ENCODE results near the gene ZNF385D. TPM values are rescaled to one million over a fixed set of nuclear protein-coding genes. Genes with fewer than 3 reads are reported as not detected.

Gene ZNF385D
- total RNA-seq, 1 experiment from 2014 or later = 0.28 TPM

- Histone ChIP-seq H3K4me3 (no peak overlapping the region), H3K36me3 (ENCODE audit: low read depth) (no peaks in the 10 kb centered on the region), H3K4me2 (no peak overlapping the region), H3K4me1 (replicated peaks; ENCODE audit: insufficient read depth) (no peaks in the 10 kb centered on the region), H4K20me1 (ENCODE audit: insufficient read depth) (no peaks in the 10 kb centered on the region), H3K9me2 (ENCODE audit: insufficient read depth) (no peaks in the 10 kb centered on the region), H3K27me3 (ENCODE audit: insufficient read depth, low read depth) (no peaks in the 10 kb centered on the region), H3K79me2 (ENCODE audit: low read depth) (no peaks in the 10 kb centered on the region), H2AFZ (no peak overlapping the region), H3K9me3 (ENCODE audit: insufficient read depth, low read depth) (no peaks in the 10 kb centered on the region), H3F3A (ENCODE audit: insufficient read depth, low read depth) (no peaks in the 10 kb centered on the region), H3K27ac (no peak overlapping the region)
- BruUV-seq (replicated peaks) = no TSS peak
- CTCF ChIA-PET = no interaction called here
- intact Hi-C loops (cut with micrococcal nuclease; ENCODE audit: unreplicated experiment) = loop anchor here (10.0 kb wide), 1 partner anchor 969 kb away; no protein-coding TSS in a partner anchor
- peak; percentile 26 to 44 for DNase-seq
- peak; percentile 58 for TF ChIP-seq CTCF (conservative IDR thresholded peaks at IDR 0.05)
- no peak for TF ChIP-seq EZH2 (IDR thresholded peaks at IDR 0.05; ENCODE audit: low read depth)
- POLR2A ChIA-PET (ENCODE audit: unreplicated experiment) = interaction anchor here (0.5 kb wide), 1 partner anchor 1372 kb away, joined by 4 read pairs; no protein-coding TSS in a partner anchor
Observed at GRCh38 chr3:21484057-21484827, 266.8 kb downstream of the ZNF385D start.

GRCh38 chr3:21481991-21482390 is 269.0 kb downstream of the ZNF385D start:
- H3K79me2 ChIP-seq (ENCODE audit: low read depth) = no peaks in the 10 kb centered on the region
- no peaks in the 10 kb centered on the region for H3K4me1 ChIP-seq (replicated peaks; ENCODE audit: insufficient read depth)
- H3K9me3 ChIP-seq (ENCODE audit: insufficient read depth, low read depth) = no peaks in the 10 kb centered on the region
- no peak overlapping the region for H3K27ac ChIP-seq
- POLR2A ChIA-PET (ENCODE audit: unreplicated experiment) = no interaction called here
- BruUV-seq (replicated peaks) = no TSS peak
- no peak for DNase-seq
- no peaks in the 10 kb centered on the region for H3K9me2 ChIP-seq (ENCODE audit: insufficient read depth)
- no peaks in the 10 kb centered on the region for H3K36me3 ChIP-seq (ENCODE audit: low read depth)
- intact Hi-C loops (cut with micrococcal nuclease; ENCODE audit: unreplicated experiment) = loop anchor here (10.0 kb wide), 1 partner anchor 967 kb away; no protein-coding TSS in a partner anchor
- no peak overlapping the region for H3K4me2 ChIP-seq
- TF ChIP-seq CTCF (conservative IDR thresholded peaks at IDR 0.05) (no peak), EZH2 (IDR thresholded peaks at IDR 0.05; ENCODE audit: low read depth) (no peak)
- no peak overlapping the region for H3K4me3 ChIP-seq
- H3K27me3 ChIP-seq (ENCODE audit: insufficient read depth, low read depth) = no peaks in the 10 kb centered on the region
- no peaks in the 10 kb centered on the region for H3F3A ChIP-seq (ENCODE audit: insufficient read depth, low read depth)
- CTCF ChIA-PET = no interaction called here
- no peaks in the 10 kb centered on the region for H4K20me1 ChIP-seq (ENCODE audit: insufficient read depth)
- no peak overlapping the region for H2AFZ ChIP-seq

GRCh38 chr3:21477541-21478288 is 273.3 kb downstream of the ZNF385D start:
- no peaks in the 10 kb centered on the region for H3K4me1 ChIP-seq (replicated peaks; ENCODE audit: insufficient read depth)
- no peak overlapping the region for H2AFZ ChIP-seq
- H3K79me2 ChIP-seq (ENCODE audit: low read depth) = no peaks in the 10 kb centered on the region
- no peaks in the 10 kb centered on the region for H3K9me3 ChIP-seq (ENCODE audit: insufficient read depth, low read depth)
- no peaks in the 10 kb centered on the region for H4K20me1 ChIP-seq (ENCODE audit: insufficient read depth)
- TF ChIP-seq CTCF (conservative IDR thresholded peaks at IDR 0.05) (no peak), EZH2 (IDR thresholded peaks at IDR 0.05; ENCODE audit: low read depth) (no peak)
- DNase-seq = no peak
- H3K4me3 ChIP-seq = no peak overlapping the region
- no TSS peak for BruUV-seq (replicated peaks)
- no peaks in the 10 kb centered on the region for H3F3A ChIP-seq (ENCODE audit: insufficient read depth, low read depth)
- H3K27ac ChIP-seq = no peak overlapping the region
- CTCF ChIA-PET = no interaction called here
- no peak overlapping the region for H3K4me2 ChIP-seq
- intact Hi-C loops (cut with micrococcal nuclease; ENCODE audit: unreplicated experiment) = no loop called here
- POLR2A ChIA-PET (ENCODE audit: unreplicated experiment) = no interaction called here
- H3K27me3 ChIP-seq (ENCODE audit: insufficient read depth, low read depth) = no peaks in the 10 kb centered on the region
- no peaks in the 10 kb centered on the region for H3K36me3 ChIP-seq (ENCODE audit: low read depth)
- no peaks in the 10 kb centered on the region for H3K9me2 ChIP-seq (ENCODE audit: insufficient read depth)

Measured in PC-9 (cell line).